H1 (cell line): Measurements from ENCODE around the gene NUDT12.

Experiments used
- ASH2L ChIP-seq: fragments of 200-600, 300-600 bp; sonication (generic); IDR thresholded peaks from one replicate; pipeline ENCODE4 v1.7.1; 2017; ENCODE audit warnings: low read length
- RFX5 ChIP-seq: IDR thresholded peaks from 2 replicates; pipeline ENCODE4 v1.6.1; 2011; ENCODE audit warnings: low read depth, low read length, improper control_type of control experiment, borderline replicate concordance

GRCh38 chr5:103601314-103601713 is 38.7 kb upstream of the NUDT12 start:
- TF ChIP-seq RFX5, result no peak
- TF ChIP-seq ASH2L, result no peak
